Cardiac atrium fibroblast (primary cell): ENCODE results near the gene FAAH2. TPM values are rescaled to one million over a fixed set of nuclear protein-coding genes. Genes with fewer than 3 reads are reported as not detected.

Experiments used
- total RNA-seq: library from RNA; depleted of rRNA; stranded (reverse); fragments of >200 nt; gene quantifications from 2 replicates; pipeline ENCODE4 v1.2.3, GENCODE V29; 2015

The FAAH2 gene
- total RNA-seq: under 0.01 TPM in 1 of 2 replicates, not detected in the other

GRCh38 chrX:57286507-57287251 is at the start of gene FAAH2:
TSS of gene FAAH2 (plus strand) at chrX:57286706. CDS start at chrX:57286826, 120 bp downstream.

Other genes starting within 250 kb of the FAAH2 start
- gene SPIN2B, start 165.2 kb upstream of the FAAH2 start, total RNA-seq: 2.7 and 3.7 TPM in 2 replicates
- gene SPIN2A, start 149.3 kb upstream of the FAAH2 start, total RNA-seq: 0.18 TPM in 1 of 2 replicates, not detected in the other